Activated CD4-positive, alpha-beta T cell treated with anti-CD3 and anti-CD28 coated beads for 36 hours (primary cell): Measurements from ENCODE around the gene NPR2. TPM values are rescaled to one million over a fixed set of nuclear protein-coding genes. Genes with fewer than 3 reads are reported as not detected.

ENCODE experiments used
- ATAC-seq: fragments of 200-7000 bp; cut with Tn5 transposase; one replicate; pipeline ENCODE4 v1.10.0; 2021; ENCODE audit warnings: mild to moderate bottlenecking, moderate library complexity
- CTCF ChIA-PET: fragments of 350-600 bp; sonication (Branson Sonifier 250); formaldehyde crosslinking; loops from one replicate; lab custom pipeline; 2021; ENCODE audit warnings: antibody characterized with exemption; lab: Charles Lee
- POLR2A ChIA-PET: fragments of 350-600 bp; sonication (Branson Sonifier 250); formaldehyde crosslinking; loops from one replicate; lab custom pipeline; 2021; ENCODE audit warnings: antibody characterized with exemption, inconsistent platforms; lab: Charles Lee
- DNase-seq: peaks from one replicate; pipeline ENCODE4 v3.0.0-alpha.2; 2020
- H3K27ac Mint-ChIP-seq: one replicate; pipeline ENCODE4 v1.8.0; 2021; ENCODE audit warnings: mixed read lengths
- H3K27me3 Mint-ChIP-seq: one replicate; pipeline ENCODE4 v1.8.0; 2021; ENCODE audit warnings: mixed read lengths
- H3K36me3 Mint-ChIP-seq: one replicate; pipeline ENCODE4 v1.8.0; 2021; ENCODE audit warnings: low read depth, mixed read lengths
- H3K4me1 Mint-ChIP-seq: one replicate; pipeline ENCODE4 v1.8.0; 2021; ENCODE audit warnings: mixed read lengths
- H3K4me3 Mint-ChIP-seq: one replicate; pipeline ENCODE4 v1.8.0; 2021; ENCODE audit warnings: mild to moderate bottlenecking, moderate library complexity, mixed read lengths
- H3K9me3 Mint-ChIP-seq: one replicate; pipeline ENCODE4 v1.8.0; 2021; ENCODE audit warnings: low read depth, mixed read lengths
- intact Hi-C, 2 experiments: fragments of 100-400 bp; cut with DNase I in 1 of 2; cut with micrococcal nuclease in 1 of 2; formaldehyde crosslinking; loops; one replicate each; pipeline versions ENCODE4 v1.14.2 to v1.15.1; 2022 to 2024; cut with DNase I, micrococcal nuclease
- total RNA-seq, 2 experiments: library from RNA; stranded (reverse); gene quantifications; one replicate each; pipeline ENCODE4 v1.2.3, GENCODE V29; 2021

The NPR2 gene
- total RNA-seq: 10 to 100 TPM in 1 of 2 experiments, 1 to 10 TPM in 1; 9.3 to 10.5 TPM

- H3K27me3 Mint-ChIP-seq: no peaks in the 10 kb centered on the region
- H3K27ac Mint-ChIP-seq: no peak within 1 kb of the TSS
- intact Hi-C loops: no loop called here
- POLR2A ChIA-PET: no interaction called here
- peaks cover 3% of the 10 kb centered on the region for H3K4me1 Mint-ChIP-seq
- ATAC-seq: no peak
- H3K36me3 Mint-ChIP-seq: peaks cover 5% of the 10 kb centered on the region
- CTCF ChIA-PET: interaction anchor here (0.6 to 1.6 kb wide), 2 partner anchors 91 to 121 kb away, joined by 3 to 5 read pairs; no protein-coding TSS in a partner anchor
- H3K9me3 Mint-ChIP-seq: no peaks in the 10 kb centered on the region
- DNase-seq: no peak
- no peak within 1 kb of the TSS for H3K4me3 Mint-ChIP-seq
Observed at GRCh38 chr9:35791297-35791921, at the start of gene NPR2. NPR2 (plus strand) TSS chr9:35791591; CDS start chr9:35792409, 818 bp downstream.

GRCh38 chr9:35741740-35742139 is 49.7 kb upstream of the NPR2 start:
- no peaks in the 10 kb centered on the region for H3K9me3 Mint-ChIP-seq
- ATAC-seq (peak; percentile 57), DNase-seq (no peak)
- no peak overlapping the region for H3K27ac Mint-ChIP-seq
- intact Hi-C loops: no loop called here
- H3K4me1 Mint-ChIP-seq: peaks cover 22% of the 10 kb centered on the region
- H3K27me3 Mint-ChIP-seq: no peaks in the 10 kb centered on the region
- no peak overlapping the region for H3K4me3 Mint-ChIP-seq
- peaks cover 38% of the 10 kb centered on the region for H3K36me3 Mint-ChIP-seq
- POLR2A ChIA-PET: no interaction called here
- CTCF ChIA-PET: interaction anchor here (0.6 to 1.8 kb wide), 5 partner anchors 10 to 1130 kb away, joined by 3 to 6 read pairs (median 3); partner anchors contain the start of genes CREB3, RPP25L and TLN1

GRCh38 chr9:35743452-35743851 is 47.9 kb upstream of the NPR2 start:
- peaks cover 37% of the 10 kb centered on the region for H3K4me1 Mint-ChIP-seq
- intact Hi-C loops: no loop called here
- ChIA-PET CTCF (interaction anchor here (1.0 to 2.9 kb wide), 2 partner anchors 8 to 13 kb away, joined by 3 to 15 read pairs; no protein-coding TSS in a partner anchor), POLR2A (no interaction called here)
- no peaks in the 10 kb centered on the region for H3K27me3 Mint-ChIP-seq
- H3K9me3 Mint-ChIP-seq: no peaks in the 10 kb centered on the region
- DNase-seq (no peak), ATAC-seq (no peak)
- H3K36me3 Mint-ChIP-seq: peaks cover 29% of the 10 kb centered on the region
- no peak overlapping the region for H3K27ac Mint-ChIP-seq
- no peak overlapping the region for H3K4me3 Mint-ChIP-seq

DNA sequence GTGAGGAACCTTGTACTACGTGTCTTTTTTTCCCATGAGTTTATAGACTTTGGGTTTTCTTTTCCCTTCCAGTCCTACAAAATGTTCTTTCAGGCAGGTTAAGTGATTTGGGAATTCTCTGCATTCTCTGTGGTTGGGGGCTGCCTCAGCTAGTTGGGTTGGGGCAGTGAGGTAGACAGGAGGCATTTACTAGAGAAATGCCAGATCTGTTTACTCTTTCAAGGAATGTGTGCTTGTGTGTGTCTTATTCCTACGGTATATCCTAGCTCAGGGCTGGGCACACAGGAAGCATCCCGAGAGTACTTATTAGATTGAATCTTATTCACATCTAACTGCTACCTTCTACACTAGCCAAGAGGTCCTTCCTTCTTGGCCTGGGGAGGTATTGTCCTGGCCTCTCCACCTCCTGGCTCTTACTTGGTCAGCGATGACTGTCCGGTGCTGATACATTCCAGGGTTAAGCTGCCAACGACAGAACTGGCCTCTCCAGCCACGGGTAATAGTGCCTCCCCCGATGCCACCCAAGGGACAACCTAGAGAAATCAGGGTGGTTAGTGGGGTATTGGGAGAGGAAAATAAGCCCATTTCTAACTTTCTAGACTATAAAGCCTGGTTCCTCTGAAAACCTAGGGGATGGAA is 47.4 kb upstream of the NPR2 start:
- no peak overlapping the region for H3K27ac Mint-ChIP-seq
- POLR2A ChIA-PET: interaction anchor here (0.6 kb wide), 1 partner anchor 23 kb away, joined by 3 read pairs; no protein-coding TSS in a partner anchor
- H3K36me3 Mint-ChIP-seq: peaks cover 24% of the 10 kb centered on the region

GRCh38 chr9:35745569-35745968 is 45.8 kb upstream of the NPR2 start:
- Mint-ChIP-seq H3K27me3 (no peaks in the 10 kb centered on the region), H3K9me3 (no peaks in the 10 kb centered on the region), H3K4me3 (no peak overlapping the region), H3K4me1 (peaks cover 45% of the 10 kb centered on the region), H3K36me3 (peaks cover 19% of the 10 kb centered on the region), H3K27ac (no peak overlapping the region)
- no peak for DNase-seq
- CTCF ChIA-PET: interaction anchor here (0.6 to 2.9 kb wide), 7 partner anchors 9 to 113 kb away, joined by 3 to 15 read pairs (median 3); partner anchors contain the start of gene CREB3
- POLR2A ChIA-PET: no interaction called here
- intact Hi-C loops: loop anchor here (5.0 kb wide), 2 partner anchors 88 to 1288 kb away; partner anchors contain the start of genes CCDC107 (in 1 of the 2), DNAI1 (in 1 of the 2), FAM219A (in 1 of the 2) and RMRP (in 1 of the 2)
- no peak for ATAC-seq

More for the DNA sequence above, 47.4 kb upstream of the NPR2 start:
- peaks cover 37% of the 10 kb centered on the region for H3K4me1 Mint-ChIP-seq
- DNase-seq (no peak), ATAC-seq (no peak)
- H3K9me3 Mint-ChIP-seq: no peaks in the 10 kb centered on the region
- CTCF ChIA-PET: interaction anchor here (0.6 to 2.9 kb wide), 3 partner anchors 9 to 50 kb away, joined by 3 to 15 read pairs (median 3); no protein-coding TSS in a partner anchor
- H3K4me3 Mint-ChIP-seq: no peak overlapping the region
- no peaks in the 10 kb centered on the region for H3K27me3 Mint-ChIP-seq
- intact Hi-C loops: no loop called here

- intact Hi-C loops: loop anchor here (5.0 kb wide), 2 partner anchors 89 to 1289 kb away; partner anchors contain the start of genes CCDC107 (in 1 of the 2), DNAI1 (in 1 of the 2), FAM219A (in 1 of the 2) and RMRP (in 1 of the 2)
Observed at GRCh38 chr9:35746583-35746982, 44.8 kb upstream of the NPR2 start.

GRCh38 chr9:35748242-35748857 is 43.0 kb upstream of the NPR2 start:
- intact Hi-C loops: loop anchor here (2.0 to 5.0 kb wide), 3 partner anchors 90 to 1291 kb away; partner anchors contain the start of genes CCDC107 (in 2 of the 2), RMRP (in 2 of the 2), DNAI1 (in 1 of the 2) and FAM219A (in 1 of the 2)

More at GRCh38 chr9:35746583-35746982, 44.8 kb upstream of the NPR2 start:
- peaks cover 24% of the 10 kb centered on the region for H3K36me3 Mint-ChIP-seq
- peaks cover 47% of the 10 kb centered on the region for H3K4me1 Mint-ChIP-seq
- H3K27ac Mint-ChIP-seq: no peak overlapping the region
- H3K27me3 Mint-ChIP-seq: no peaks in the 10 kb centered on the region
- DNase-seq (no peak), ATAC-seq (no peak)
- ChIA-PET CTCF (interaction anchor here (0.6 to 4.5 kb wide), 9 partner anchors 8 to 95 kb away, joined by 3 to 54 read pairs (median 9); partner anchors contain the start of genes CREB3 and TLN1), POLR2A (no interaction called here)
- no peaks in the 10 kb centered on the region for H3K9me3 Mint-ChIP-seq
- H3K4me3 Mint-ChIP-seq: peak overlapping the region; percentile 81

DNA sequence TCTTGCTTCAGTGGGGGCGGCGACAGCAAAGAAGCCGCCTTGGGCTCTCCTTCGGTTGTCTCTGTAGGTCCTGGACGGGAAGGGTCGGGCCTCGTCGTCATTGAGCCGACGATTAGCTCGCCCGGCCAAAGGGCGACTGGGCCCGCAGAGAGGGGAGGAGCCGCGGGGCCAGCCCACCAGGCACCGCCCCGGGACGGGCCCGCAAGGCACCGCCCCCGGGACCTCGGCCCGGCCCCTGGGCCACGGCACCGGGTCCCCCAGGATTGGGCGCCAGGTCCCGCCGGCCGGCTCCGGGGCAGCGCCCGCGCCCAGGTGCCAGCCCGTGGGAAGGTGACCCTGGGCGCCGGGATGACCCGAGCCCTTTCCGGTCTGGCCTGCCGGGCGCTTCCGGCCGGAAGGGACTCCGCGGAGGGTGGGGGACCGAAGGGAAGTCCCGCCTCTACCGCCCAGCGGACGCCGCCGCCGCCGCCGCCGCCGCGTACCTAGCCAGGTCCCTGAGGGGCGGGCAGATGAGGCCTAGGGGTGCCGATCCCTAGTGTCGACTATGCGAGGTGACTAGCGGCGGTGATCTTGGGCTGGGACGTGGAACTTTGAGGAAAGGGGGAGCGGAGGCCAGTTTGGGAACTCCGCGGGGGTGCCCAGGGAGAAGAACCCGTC is 42.4 kb upstream of the NPR2 start, which contains the start of the genes GBA2 and RGP1:
Gene GBA2 (minus strand): TSS at position 371 of the 657 bp plus-strand sequence. CDS start 524 bp downstream, outside the sequence.
Gene RGP1 (plus strand): TSS at position 430 of the 657 bp plus-strand sequence. CDS start 469 bp downstream, outside the sequence.
- Mint-ChIP-seq H3K4me1 (peaks cover 40% of the 10 kb centered on the region), H3K27ac (peak within 1 kb of the TSS; percentile 88), H3K9me3 (no peaks in the 10 kb centered on the region), H3K27me3 (no peaks in the 10 kb centered on the region), H3K36me3 (peaks cover 25% of the 10 kb centered on the region), H3K4me3 (peak within 1 kb of the TSS; percentile 93)
- intact Hi-C loops: loop anchor here (1.0 to 5.0 kb wide), 7 partner anchors 17 to 1292 kb away; partner anchors contain the start of genes CCDC107 (in 2 of the 2), CREB3 (in 2 of the 2), RMRP (in 2 of the 2) and TLN1 (in 2 of the 2)
- ChIA-PET CTCF (interaction anchor here (0.6 to 4.5 kb wide), 14 partner anchors 8 to 403 kb away, joined by 3 to 54 read pairs (median 4); partner anchors contain the start of genes CREB3, SPAG8 and TLN1), POLR2A (interaction anchor here (0.6 to 3.3 kb wide), 7 partner anchors 12 to 59 kb away, joined by 3 to 14 read pairs (median 3); partner anchors contain the start of genes CREB3 and TLN1)
- DNase-seq: peak; percentile 83
- peak; percentile 79 for ATAC-seq

More at GRCh38 chr9:35748242-35748857, 43.0 kb upstream of the NPR2 start:
- Mint-ChIP-seq H3K27me3 (no peaks in the 10 kb centered on the region), H3K36me3 (peaks cover 28% of the 10 kb centered on the region), H3K4me1 (peaks cover 40% of the 10 kb centered on the region), H3K9me3 (no peaks in the 10 kb centered on the region), H3K4me3 (peak overlapping the region; percentile 81), H3K27ac (peak overlapping the region; percentile 39)
- DNase-seq (peak; percentile 36), ATAC-seq (no peak)
- ChIA-PET CTCF (interaction anchor here (0.6 to 4.5 kb wide), 15 partner anchors 8 to 404 kb away, joined by 3 to 54 read pairs (median 4); partner anchors contain the start of genes CREB3 and TLN1), POLR2A (interaction anchor here (0.6 to 3.3 kb wide), 6 partner anchors 13 to 58 kb away, joined by 3 to 14 read pairs (median 4); partner anchors contain the start of genes CREB3 and TLN1)

- Mint-ChIP-seq H3K36me3 (peaks cover 21% of the 10 kb centered on the region), H3K4me3 (peak overlapping the region; percentile 93), H3K4me1 (peaks cover 39% of the 10 kb centered on the region), H3K9me3 (no peaks in the 10 kb centered on the region), H3K27me3 (no peaks in the 10 kb centered on the region), H3K27ac (peak overlapping the region; percentile 88)
- ATAC-seq (peak; percentile 71), DNase-seq (peak; percentile 70)
- POLR2A ChIA-PET: interaction anchor here (0.6 to 3.3 kb wide), 4 partner anchors 11 to 100 kb away, joined by 3 to 14 read pairs (median 6); partner anchors contain the start of genes CREB3 and TLN1
- intact Hi-C loops: loop anchor here (1.0 to 10.0 kb wide), 8 partner anchors 17 to 1292 kb away; partner anchors contain the start of genes CCDC107 (in 2 of the 2), CREB3 (in 2 of the 2), RMRP (in 2 of the 2) and TLN1 (in 2 of the 2)
- CTCF ChIA-PET: interaction anchor here (0.7 to 4.5 kb wide), 9 partner anchors 9 to 635 kb away, joined by 3 to 54 read pairs (median 4); partner anchors contain the start of genes CREB3, SPAG8 and TLN1
Observed at GRCh38 chr9:35749515-35750255, 41.7 kb upstream of the NPR2 start.
